GM12878 (cell line): ENCODE measurements around the gene RBM4. TPM values are rescaled to one million over a fixed set of nuclear protein-coding genes. Genes with fewer than 3 reads are reported as not detected.

Source experiments
- BCL3 ChIP-seq: IDR thresholded peaks from 2 replicates; pipeline ENCODE4 v1.6.1; 2011; ENCODE audit warnings: borderline replicate concordance, low read depth, mild to moderate bottlenecking, moderate library complexity, low read length; ENCODE audit not compliant: insufficient read depth, poor library complexity, severe bottlenecking
- CBFB ChIP-seq: IDR thresholded peaks from 2 replicates; pipeline ENCODE4 v1.6.1; 2016; ENCODE audit warnings: antibody characterized with exemption, low read depth
- CBX3 ChIP-seq: fragments of 200-600 bp; sonication (generic); IDR thresholded peaks from 2 replicates; pipeline ENCODE4 v1.6.1; 2016; ENCODE audit warnings: low read depth, borderline replicate concordance
- CREB1 ChIP-seq: IDR thresholded peaks from 2 replicates; pipeline ENCODE4 v1.6.1; 2012; ENCODE audit warnings: low read depth, mild to moderate bottlenecking, inconsistent platforms
- EP300 ChIP-seq, 2 experiments: fragments of 150-350 bp in 1 of 2; IDR thresholded peaks; 2 replicates each; pipeline ENCODE4 v1.6.1; 2011 to 2012; ENCODE audit warnings: low read depth in 2 of 2, low read length in 2 of 2, borderline replicate concordance in 1 of 2, improper control_type of control experiment in 1 of 2, inconsistent platforms in 1 of 2; ENCODE audit not compliant: control insufficient read depth in 1 of 2
- GATAD2B ChIP-seq: fragments of 450-650 bp; conservative IDR thresholded peaks from 2 replicates; pipeline ENCODE4 v1.6.1; 2017; ENCODE audit warnings: low read depth, mild to moderate bottlenecking, moderate library complexity
- KDM1A ChIP-seq: fragments of 200-600 bp; sonication (generic); IDR thresholded peaks from 2 replicates; pipeline ENCODE4 v1.6.1; 2016; ENCODE audit warnings: borderline replicate concordance
- KLF5 ChIP-seq: fragments of 450-650 bp; IDR thresholded peaks from 2 replicates; pipeline ENCODE4 v1.6.1; 2014; ENCODE audit warnings: mild to moderate bottlenecking; ENCODE audit not compliant: partially characterized antibody
- MEF2B ChIP-seq: fragments of 450-650 bp; IDR thresholded peaks from 2 replicates; pipeline ENCODE4 v1.6.1; 2018; ENCODE audit warnings: mild to moderate bottlenecking, moderate library complexity; ENCODE audit not compliant: partially characterized antibody, poor library complexity, severe bottlenecking
- MXI1 ChIP-seq: fragments of 150-350 bp; IDR thresholded peaks from 2 replicates; pipeline ENCODE4 v1.6.1; 2011; ENCODE audit warnings: low read depth, mild to moderate bottlenecking, inconsistent platforms, low read length, improper control_type of control experiment
- NFIC ChIP-seq: IDR thresholded peaks from 2 replicates; pipeline ENCODE4 v1.6.1; 2012; ENCODE audit warnings: low read depth, mild to moderate bottlenecking, inconsistent platforms, low read length, moderate library complexity
- RAD51 ChIP-seq: fragments of 450-650 bp; IDR thresholded peaks from 2 replicates; pipeline ENCODE4 v1.6.1; 2016; ENCODE audit warnings: moderate library complexity, mild to moderate bottlenecking, inconsistent platforms
- SMC3 ChIP-seq: IDR thresholded peaks from 2 replicates; pipeline ENCODE4 v1.6.1; 2011; ENCODE audit warnings: low read length, improper control_type of control experiment, borderline replicate concordance
- SP1 ChIP-seq: IDR thresholded peaks from one replicate; pipeline ENCODE4 v1.6.1; 2011; ENCODE audit warnings: low read depth, low read length
- SRF ChIP-seq, 2 experiments: IDR thresholded peaks; 2 replicates each; pipeline ENCODE4 v1.6.1; 2011; ENCODE audit warnings: low read depth in 2 of 2, low read length in 2 of 2, mild to moderate bottlenecking in 1 of 2, moderate library complexity in 1 of 2
- STAT3 ChIP-seq: IDR thresholded peaks from 2 replicates; pipeline ENCODE4 v1.6.1; 2011; ENCODE audit warnings: low read depth, low read length, improper control_type of control experiment
- YY1 ChIP-seq: IDR thresholded peaks from 2 replicates; pipeline ENCODE4 v1.6.1; 2011; ENCODE audit warnings: low read depth, mild to moderate bottlenecking, low read length
- ZBTB4 ChIP-seq: fragments of 450-650 bp; formaldehyde crosslinking; IDR thresholded peaks from 2 replicates; pipeline ENCODE4 v1.4.0; 2022; ENCODE audit warnings: mild to moderate bottlenecking, moderate library complexity
- ZNF207 ChIP-seq: fragments of 450-650 bp; IDR thresholded peaks from 2 replicates; pipeline ENCODE4 v1.6.1; 2014; ENCODE audit warnings: antibody characterized with exemption, mild to moderate bottlenecking, borderline replicate concordance
- ZNF687 ChIP-seq: fragments of 450-650 bp; IDR thresholded peaks from 2 replicates; pipeline ENCODE4 v1.6.1; 2017; ENCODE audit warnings: mild to moderate bottlenecking, moderate library complexity
- polyA plus RNA-seq, 11 experiments: library from polyadenylated mRNA; depleted of rRNA in 4 of 11; unstranded in 6 of 11; stranded (reverse) in 5 of 11; fragments of >200 nt; fragmentation: Nextera tagmentation in 4 of 11; fragmentation: Illumina TruSeq in 1 of 11; extraction: Ambion mirVana in 4 of 11; extraction: Trizol in 1 of 11; gene quantifications; 1 replicate in 1 of 11; 2 replicates in 10 of 11; pipeline versions ENCODE4 v1.2.1 to v1.2.3, GENCODE V29; 2011 to 2016; ENCODE audit warnings: inconsistent platforms in 2 of 11, missing spikeins in 2 of 11, low read depth in 1 of 11
- total RNA-seq, 4 experiments: library from RNA; depleted of rRNA in 3 of 4; stranded (reverse); fragments of >200 nt in 3 of 4; fragmentation: Illumina TruSeq in 1 of 4; extraction: Trizol in 1 of 4; gene quantifications; 2 replicates each; pipeline versions ENCODE4 v1.2.1 to v1.2.3, GENCODE V29; 2013 to 2021

Gene RBM4
- total and polyA plus RNA-seq, 10 of the 15 experiments (the other 5 are each of a cell fraction or from before 2014, with no cell fraction given), result 105 to 224 (median 138) TPM

GRCh38 chr11:66592457-66593302, 45.8 kb upstream of the RBM4 start, which contains the start of the genes CCDC87 and CCS (continued):
- no peak for TF ChIP-seq CBX3
- TF ChIP-seq YY1, result 0 out of 2 replicates have a peak, but pooled peaks have one; percentile 9
- peak; percentile 90 for TF ChIP-seq MXI1
- no peak for TF ChIP-seq KLF5
- TF ChIP-seq MEF2B, result no peak
- TF ChIP-seq NFIC, result no peak
- TF ChIP-seq CBFB, result peak; percentile 47; the same call in 1 of the 2 replicates
- no peak for TF ChIP-seq BCL3
- no peak for TF ChIP-seq ZBTB4 (CRISPR knock-in tag)
- TF ChIP-seq STAT3, result no peak
- no peak for TF ChIP-seq RAD51
- no peak for TF ChIP-seq KDM1A
- no peak for TF ChIP-seq EP300 (IDR thresholded peaks at IDR 0.05; ENCODE audit: borderline replicate concordance in 1 of 2, control insufficient read depth in 1 of 2, low read depth in 2 of 2, low read length in 2 of 2)
- TF ChIP-seq SP1, result no peak
- no peak for TF ChIP-seq GATAD2B
- no peak for TF ChIP-seq ZNF207
- no peak; the same call in 1 of the 2 replicates for TF ChIP-seq SMC3
- TF ChIP-seq CREB1, result peak; percentile 64; the same call in 1 of the 2 replicates
- TF ChIP-seq SRF (IDR thresholded peaks at IDR 0.05; ENCODE audit: low read depth in 2 of 2, low read length in 2 of 2), result 0 out of 4 replicates have a peak, but pooled peaks of 1 of the 2 experiments have one; percentile 9
- TF ChIP-seq ZNF687, result peak; percentile 80
